Smooth muscle cell of the brain vasculature (primary cell): ENCODE data around the gene PRLR.

ENCODE experiments used
- DNase-seq: peaks from one replicate; pipeline ENCODE4 v3.0.0-alpha.2; 2012; ENCODE audit warnings: low read depth, low spot score

PRLR gene

DNA sequence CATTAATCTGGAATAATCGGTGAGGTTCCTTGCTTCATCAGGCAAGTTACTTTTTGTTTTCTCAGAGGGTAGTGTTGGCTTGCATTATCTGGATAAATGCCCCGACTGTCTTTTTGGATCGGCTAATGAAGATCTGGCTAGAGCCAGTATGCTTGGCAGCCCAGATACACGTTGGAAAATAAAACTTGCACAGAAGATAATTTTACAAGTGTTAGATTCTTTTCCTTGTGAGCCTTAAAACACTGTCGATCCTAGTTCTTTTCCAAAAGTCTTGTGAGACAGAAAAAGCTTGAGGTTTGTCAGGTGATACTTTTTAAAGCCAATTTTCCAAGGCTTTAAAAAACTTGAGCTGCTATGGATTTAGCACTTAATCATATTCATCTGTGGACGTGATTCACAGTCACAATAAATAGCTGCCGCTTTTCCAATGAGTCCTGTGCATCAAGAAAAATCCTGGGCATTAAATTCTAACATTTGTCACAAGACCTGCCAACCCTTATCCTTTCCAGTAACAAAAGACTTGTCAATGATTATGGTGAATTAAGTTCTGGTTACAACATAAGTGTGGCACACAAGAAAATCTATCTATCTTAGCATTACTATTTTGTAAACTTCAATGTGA lies 68.5 kb downstream of the PRLR start:
- no peak for DNase-seq

DNA sequence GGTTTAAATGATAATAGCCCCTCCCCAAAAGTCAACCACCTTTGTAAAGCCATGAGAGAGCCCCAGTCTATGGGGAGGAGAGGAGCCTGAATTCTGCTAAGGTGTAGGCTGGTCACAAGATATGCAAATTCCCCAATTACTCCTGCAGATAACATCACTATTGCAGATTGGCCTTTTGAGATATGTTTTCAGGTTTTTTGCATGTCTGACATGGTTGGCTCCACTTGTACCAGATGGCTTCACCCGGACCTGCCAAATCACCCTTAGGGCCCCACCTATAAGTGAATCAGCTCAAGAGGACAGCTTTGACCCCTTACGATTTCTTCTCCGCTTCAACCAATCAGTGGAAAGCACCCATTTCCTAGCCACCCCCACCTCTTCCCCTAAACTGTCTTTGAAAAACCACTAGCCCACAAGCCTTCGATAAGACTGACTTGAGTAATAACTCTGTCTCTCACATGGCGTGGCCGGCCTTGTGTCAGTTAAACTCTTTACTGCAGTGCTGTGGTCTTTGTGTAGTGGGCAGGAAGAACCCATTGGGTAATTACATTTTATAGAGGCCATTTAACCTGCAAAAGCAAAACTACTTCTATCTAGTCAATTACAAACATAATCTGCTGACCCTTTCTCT lies 69.7 kb downstream of the PRLR start:
- no peak for DNase-seq

DNA sequence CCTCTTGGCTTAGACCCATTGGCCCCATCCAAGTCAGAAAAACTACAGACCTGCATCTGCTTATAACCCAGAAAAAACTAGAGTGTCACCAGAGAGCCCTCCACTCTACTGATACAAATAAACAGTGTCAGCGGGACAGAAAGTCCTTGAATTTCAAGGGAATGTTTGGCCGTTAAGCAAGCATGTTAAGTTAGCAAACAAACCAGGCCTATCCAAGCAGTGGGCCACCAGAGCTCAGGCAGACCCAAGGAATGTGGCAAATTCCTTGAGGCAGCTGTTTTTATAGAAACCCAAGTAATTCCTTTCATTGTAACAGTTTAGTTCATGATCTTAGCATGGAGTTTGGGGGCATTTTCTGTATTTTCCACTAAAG lies 70.9 kb downstream of the PRLR start:
- DNase-seq = peak; percentile 33

DNA sequence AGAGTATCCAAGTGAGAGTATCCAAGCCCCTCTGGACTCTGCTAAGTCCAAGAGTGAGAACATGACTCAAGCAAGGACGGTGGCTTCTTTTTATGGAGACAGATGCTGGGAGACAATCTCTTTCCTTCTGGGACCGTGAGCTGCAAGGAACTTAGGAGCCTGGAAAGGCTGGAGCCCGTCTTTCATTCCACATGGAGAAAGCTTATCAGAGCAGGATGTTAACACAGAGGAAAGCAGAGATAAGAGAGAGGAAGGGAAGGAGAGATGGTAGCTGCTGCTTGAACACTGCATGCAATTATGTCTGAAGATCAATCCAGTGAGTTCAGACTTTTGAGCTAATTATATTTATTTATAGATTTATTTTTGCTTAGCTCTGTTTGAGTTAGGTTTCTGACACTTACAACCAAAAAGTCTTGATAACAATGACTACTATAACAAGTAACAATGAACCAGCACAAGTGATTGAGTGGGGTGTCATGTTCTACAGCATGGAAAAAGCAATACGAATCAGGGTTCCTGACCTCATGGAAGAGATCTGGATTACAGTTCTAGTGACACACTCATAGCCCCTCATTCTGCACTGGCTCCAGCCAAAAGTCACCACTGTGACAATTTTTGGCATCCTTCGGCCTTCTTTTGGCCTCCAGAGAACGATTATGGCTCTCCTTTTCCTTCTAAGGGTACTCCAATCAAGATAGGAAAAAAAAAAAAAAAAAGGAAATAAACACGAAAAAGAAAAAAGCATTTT lies 71.5 kb downstream of the PRLR start:
- no peak for DNase-seq

DNA sequence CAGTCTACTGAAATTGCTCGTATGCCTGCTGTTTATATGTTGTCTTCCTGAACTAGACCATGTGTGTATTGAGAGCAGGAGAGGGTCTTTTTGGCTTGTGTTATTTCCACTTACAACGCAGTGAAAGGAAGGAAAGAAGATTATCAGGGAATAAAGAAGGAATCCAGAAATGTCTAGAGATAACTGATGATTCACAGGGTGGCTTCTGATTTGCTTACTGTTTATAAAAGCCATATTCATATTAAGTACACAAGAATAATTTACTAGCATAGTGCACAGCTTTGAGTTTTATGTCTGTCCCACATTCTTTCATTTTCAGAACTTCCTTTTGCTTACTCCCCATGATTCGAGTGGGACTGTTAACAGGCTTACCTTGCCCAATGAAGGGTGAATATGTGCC lies 72.1 kb downstream of the PRLR start:
- DNase-seq = no peak

DNA sequence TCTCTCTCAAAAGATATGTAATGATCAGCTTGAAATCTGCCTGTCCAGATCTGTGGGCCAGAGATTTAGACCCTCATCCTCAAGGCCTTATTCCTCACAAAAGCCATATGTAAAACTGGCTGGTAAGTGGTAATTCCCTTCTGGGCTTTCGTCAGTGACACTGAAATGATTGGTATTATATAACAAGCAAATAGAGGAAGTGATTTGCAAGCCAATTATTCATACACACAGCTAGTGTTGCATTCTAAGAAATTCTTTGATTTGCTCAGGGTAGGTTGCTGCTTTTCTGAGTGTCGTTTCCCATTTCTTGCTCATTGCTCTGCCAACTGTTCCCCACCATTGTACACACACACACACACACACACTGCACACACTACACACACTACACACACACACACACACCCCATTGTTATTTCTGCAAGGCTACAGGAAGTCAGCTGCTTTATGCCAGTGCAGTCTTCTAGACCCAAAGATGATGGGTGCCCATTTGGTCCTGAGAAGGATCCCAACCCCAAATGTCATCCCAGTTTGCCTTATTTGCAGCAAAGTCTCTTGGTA lies 76.8 kb downstream of the PRLR start:
- DNase-seq = no peak

DNA sequence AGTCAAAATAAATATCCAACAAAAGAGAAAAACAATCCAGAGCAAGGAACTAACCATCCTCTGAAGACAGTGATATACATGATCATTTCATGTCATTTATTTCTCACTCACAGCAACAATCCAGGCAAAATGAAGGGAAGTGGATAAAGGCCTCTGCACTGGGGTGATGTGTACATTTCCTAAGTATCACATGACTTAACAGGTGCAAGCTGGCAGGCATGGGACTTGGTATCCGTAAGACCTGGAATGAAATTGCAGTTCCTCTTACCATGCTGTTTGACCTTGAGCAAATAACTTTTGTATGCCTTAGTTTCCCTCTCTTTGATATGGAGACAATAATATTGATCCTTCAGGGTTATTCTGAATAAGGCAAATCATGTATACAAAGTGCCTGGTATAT lies 77.6 kb downstream of the PRLR start:
- DNase-seq = no peak

DNA sequence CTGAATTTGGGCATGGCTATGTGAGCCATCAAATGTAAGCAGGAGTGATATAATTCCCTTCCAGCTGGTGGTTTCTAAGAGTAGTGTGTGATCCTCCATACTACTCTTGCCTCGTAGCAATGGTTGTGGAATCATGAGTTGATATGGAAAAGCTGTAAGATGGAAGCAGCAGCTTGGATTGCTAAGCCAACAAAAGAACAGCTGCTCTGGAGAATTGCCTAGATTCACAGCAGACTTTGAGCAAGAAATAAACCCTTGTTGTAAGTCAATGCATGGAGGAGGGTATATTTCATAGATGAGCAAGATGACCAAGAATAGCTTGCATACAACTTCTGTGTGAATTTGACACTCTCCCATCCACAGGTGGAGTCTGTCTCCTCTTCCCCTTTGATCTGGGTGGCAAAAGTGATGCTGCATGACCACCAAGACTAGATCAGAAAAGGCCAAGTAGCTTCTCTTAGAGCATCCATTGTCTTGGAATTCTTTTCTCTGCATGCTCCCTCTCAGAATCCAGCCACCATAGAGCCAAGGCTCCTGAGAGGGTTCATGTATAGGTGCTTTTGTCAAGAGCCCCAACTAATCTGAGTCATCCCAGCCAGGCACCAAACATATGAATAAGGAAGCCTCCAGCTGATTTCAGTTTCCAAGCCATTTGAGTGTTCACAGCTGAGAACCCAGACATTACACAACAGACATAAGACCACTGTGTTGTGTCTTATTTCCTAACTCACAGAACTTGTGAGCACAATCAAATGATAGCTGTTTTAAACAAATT lies 79.0 kb downstream of the PRLR start:
- DNase-seq = no peak

DNA sequence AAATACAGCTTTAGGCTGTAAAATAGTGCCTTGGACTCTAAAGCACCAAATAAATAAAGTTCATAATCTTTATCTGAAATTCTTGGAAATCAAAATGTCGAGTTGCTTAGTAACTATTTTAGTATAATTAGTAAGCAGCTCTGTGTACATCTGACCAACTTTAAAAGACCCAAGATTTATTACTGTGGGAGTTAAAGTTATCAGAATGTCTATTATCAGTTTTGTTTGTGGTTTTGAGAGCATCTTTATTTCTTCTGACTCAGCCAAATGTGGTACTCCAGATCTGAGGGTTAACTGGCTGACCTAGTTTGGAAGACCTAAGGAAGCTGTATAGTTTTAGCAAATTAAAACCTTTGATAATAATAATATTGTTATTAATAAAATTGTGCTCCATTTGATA lies 81.2 kb downstream of the PRLR start:
- no peak for DNase-seq

DNA sequence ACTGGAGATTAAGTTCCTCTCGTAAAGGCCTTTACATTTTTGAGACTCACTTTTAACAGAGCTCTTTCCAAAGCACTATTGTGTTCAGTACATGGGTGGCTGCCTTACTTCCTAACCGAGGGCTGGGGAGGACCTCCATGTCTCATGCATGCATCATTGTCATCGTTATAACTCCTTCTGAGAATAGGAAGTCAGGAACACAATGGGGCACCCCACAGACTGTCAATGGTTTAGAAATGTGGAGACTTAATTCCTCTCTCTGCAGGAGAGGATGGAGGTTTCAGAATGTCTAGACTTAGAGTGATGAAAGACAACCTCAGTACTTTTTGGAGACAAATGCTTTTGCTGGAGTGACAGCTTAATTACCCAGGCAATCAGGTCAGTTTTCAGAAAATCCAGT lies 83.9 kb downstream of the PRLR start:
- DNase-seq = no peak

DNA sequence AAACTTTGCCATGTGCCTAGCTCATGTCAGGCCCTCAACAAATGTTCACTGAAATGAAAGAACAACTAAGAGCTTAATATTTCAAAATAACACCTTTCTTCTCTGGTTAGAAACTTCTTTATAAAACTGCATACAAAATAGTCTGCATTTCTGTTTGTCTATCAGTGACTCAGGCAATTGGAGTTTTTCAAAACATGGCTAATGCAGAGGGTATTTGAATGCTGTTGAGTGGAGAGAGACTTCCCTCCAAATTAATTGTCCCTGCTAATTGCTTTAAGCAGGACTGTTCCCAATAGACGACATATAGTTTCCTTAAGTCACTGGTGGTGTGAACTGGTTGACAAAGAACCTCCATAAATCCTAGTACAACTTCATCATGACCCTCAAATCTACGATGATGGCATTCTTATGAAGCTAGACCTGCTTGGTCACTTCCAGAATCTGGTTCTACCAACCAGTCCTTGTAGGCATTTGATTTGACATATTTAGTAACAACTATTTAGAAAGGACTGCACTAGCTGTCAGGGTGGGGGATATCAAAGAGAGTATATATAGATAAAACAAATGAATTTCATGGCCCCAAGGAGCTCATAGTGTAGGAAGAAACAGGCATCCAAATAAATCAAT lies 84.5 kb downstream of the PRLR start:
- DNase-seq = no peak

DNA sequence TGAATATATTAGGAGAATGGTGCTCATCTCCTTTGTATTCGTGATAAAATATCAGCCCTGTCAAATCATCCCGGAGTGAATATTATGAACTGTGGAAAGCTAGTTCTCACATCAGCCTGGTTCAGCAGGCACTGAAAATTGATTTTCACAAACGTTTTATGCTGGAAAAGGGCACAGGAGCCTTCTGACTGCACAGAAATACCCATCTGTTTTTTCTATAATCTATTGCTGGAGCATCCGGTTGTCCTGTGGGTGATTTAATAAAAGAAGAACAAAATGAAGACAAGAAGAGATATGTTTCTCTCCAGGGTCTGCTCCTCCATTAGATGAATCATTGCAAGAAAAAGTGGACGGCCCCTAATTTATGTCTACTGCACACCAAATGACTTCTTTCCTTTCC lies 85.3 kb downstream of the PRLR start:
- no peak for DNase-seq

DNA sequence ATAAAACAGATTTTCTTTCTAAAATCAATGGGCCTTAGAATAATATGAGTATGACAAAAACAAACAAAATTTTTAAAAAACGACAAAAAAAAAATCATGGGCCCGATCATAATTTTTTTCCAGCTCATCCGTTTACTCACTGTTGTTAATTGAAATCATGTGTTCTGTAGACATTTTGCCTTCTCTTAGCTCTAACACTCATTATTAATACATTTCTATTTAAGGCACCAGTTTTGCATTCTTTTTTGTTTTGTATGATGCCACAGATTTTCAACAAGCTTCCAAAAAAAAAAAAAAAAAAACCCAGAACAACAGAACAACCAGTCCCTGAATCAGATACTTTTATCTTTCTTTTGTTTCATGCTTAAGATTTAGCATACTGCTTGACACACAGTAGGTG lies 86.4 kb downstream of the PRLR start:
- DNase-seq = no peak

DNA sequence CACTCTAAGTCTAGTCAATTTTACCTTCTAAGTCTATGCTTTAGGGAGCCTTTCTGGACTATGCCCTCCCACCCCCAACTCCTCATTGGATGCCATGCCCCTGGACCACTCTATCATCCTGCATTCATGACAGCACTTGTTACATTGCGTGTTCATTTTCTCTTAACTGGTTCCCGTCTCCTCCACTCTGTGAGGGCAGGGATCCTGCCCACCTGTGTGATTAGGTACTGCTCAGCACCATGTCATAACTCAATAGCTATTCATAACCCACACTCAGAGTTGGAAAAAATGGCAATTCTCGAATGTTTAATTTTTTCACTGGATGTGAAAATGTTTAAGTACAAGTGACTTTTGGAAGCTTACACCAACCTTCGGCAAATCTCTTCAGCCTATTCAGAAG lies 88.5 kb downstream of the PRLR start:
- no peak for DNase-seq

DNA sequence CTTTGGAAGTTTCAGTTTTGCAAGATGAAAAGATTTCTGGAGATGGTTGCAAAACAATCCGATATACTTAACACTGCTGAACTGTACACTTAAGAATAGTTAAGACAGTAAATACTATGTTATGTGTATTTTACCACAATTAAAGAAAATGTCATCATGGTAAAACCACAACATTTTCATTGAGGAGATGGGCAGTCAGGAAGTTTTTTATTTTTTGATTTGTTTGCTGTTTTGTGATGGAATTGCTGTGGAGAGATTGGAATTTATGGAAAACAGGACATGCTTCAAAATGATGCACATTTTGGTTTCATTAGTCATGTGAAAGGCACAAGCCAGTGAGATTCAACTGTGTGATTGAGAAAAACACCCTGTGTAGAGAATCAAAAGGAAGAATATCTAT lies 92.1 kb downstream of the PRLR start:
- DNase-seq = no peak

DNA sequence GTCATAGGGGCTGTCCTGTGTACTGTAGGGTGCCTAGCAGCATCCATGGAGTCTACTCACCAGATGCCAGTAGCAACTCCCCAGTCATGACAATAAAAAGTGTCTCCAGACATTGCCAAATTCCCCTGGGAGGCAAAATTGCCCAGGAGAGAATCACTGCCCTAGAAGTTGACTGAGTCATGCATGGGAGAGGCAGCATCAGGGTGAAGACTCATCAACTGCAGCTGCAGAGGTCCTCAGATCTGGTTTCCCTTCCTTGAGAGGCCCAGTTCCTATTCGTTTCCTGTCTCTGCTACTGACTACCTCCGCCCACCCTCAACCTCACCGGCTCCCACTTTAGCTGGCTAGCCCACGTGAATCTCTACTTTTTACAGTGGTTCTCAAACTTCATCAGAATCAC lies 93.9 kb downstream of the PRLR start:
- no peak for DNase-seq

DNA sequence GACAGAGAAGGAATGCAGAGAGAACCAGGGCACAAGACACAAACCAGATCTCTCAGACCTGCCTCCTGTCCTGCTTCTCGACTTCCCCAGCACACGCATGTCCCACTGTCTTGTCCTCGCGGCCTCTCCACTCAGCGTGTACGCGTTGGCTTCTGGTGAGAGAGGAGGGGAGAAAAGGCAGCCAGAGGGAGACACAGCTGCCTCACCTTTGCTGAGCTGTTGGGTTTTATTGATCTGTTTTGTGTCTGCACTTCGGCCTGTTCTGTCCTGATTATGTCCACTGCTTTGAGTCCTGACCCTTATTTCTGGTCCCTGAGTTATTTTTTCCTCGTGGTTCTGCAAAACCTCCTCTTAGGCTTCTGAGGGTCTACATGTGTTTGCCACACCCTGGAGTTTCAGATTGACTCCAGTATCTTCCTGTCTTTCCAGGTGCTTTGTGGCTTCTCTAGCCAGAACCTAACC lies 95.0 kb downstream of the PRLR start:
- DNase-seq = no peak

DNA sequence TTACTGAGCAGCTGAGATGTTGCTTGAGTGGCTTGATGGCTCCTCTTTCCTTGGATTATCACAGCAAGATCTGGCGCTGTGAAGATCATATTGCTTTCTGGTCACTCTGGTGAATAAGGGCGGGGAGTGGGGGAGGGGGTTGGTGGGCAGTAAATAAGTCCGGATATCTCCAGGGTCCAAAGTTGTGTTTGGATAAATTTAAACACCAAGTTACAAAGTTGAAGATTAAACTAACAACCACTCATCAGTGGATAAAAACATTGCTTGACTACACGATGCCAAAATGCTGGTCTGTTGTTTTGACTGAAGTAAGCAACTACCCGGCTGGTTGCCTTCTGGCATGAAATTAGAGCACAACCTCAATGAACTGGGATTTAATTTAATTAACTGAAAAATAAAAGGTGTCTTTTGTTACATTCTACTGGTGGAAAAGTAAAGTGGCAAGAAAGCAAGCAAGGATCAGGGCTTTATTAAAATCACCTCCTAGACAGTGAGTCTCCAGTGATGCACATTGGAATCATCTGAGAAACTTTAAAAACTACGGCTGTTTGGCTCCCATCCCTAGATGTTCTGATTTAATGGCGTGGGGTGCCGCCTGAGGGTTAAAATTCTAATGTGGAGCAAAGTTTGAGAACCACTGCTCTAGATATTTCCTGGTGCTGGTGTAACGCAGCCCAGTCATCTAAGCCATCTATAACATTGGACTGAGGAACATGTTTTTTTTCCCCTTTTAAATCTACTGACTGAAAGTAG lies 95.8 kb downstream of the PRLR start:
- no peak for DNase-seq

DNA sequence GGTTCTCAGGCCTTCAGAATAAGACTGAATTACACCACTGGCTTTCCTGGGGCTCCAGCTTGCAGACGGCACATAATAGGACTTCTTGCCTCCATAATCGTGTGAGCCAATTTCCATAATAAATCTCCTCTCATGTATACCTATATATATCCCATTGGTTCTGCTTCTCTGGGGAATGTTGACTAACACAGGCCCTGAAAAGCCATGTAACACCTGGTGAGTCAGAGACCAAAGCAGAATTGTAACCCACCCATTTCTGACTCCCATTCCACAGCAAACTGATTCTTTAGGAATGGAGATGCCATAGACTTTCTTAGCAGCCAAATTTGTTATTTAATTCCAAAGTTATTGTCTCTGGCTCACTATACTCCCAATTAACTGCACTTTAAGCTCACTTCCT lies 97.1 kb downstream of the PRLR start:
- no peak for DNase-seq

DNA sequence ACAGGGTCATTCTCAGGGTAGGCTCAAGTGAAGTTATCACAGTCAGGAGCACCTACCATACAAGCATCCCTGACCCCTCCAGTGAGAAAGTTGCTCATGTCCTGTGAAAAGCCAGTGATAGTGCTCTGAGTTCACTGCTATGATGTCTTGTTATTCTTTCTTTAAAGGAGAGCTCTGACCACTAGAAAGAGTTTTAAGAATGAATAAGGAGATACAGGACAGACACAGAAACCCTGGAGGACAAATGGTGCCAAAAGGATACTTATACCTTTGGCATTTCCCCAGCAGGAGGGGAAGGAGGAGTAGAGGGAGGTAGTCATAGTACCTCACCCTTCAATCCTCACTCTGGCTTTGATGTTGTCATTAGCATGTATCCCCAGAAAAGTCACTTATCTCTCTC lies 98.6 kb downstream of the PRLR start:
- DNase-seq = no peak

DNA sequence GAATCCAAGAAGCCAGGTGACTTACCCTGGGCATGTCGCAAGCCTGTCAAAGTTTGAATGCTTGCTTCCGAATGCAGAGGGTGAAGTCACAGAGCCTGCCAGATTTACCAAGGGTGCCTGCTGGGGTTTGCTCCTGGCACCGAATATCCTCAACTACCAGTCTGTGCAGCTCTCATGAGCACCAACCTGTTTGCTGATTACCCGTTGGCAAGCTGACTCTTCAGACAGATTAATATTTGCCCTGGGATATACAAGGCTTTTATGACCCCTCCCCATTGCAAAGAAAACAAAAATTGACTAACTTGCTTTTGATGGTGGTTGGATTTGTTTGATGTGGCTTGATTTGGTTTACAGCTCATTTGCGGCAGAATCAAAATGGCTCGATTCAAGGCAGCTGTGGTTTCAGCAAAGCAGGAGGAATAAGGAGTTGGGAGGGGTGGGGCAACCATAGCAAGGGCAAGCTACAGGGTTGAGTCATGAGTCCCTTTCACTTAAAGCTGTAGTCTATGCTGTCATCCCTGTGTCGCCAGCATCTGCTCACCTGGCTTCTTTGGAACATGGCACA lies 100.3 kb downstream of the PRLR start:
- DNase-seq = no peak
